Hindlimb muscle (tissue), 1 donor: ENCODE measurements around the gene MYG1. TPM values are rescaled to one million over a fixed set of nuclear protein-coding genes. Genes with fewer than 3 reads are reported as not detected.
"Not testable (repeated sequence)": the region's sequence is repeated elsewhere in the genome, so short reads cannot be mapped to it uniquely, and the experiment has no call there.

Experiments used
- DNase-seq: peaks from one replicate; pipeline ENCODE4 v3.0.0-alpha.2; 2013
- polyA plus RNA-seq: library from polyadenylated mRNA; unstranded; fragments of 120-200 nt; gene quantifications from one replicate; pipeline ENCODE4 v1.2.1, GENCODE V29; 2013; ENCODE audit not compliant: insufficient read length

Gene MYG1
- polyA plus RNA-seq, 1 donor, result 38.9 TPM

GRCh38 chr12:53286448-53286847, 13.0 kb upstream of the MYG1 start:
- no peak for DNase-seq

- peak; percentile 72 for DNase-seq
Observed at GRCh38 chr12:53287741-53288216, 11.7 kb upstream of the MYG1 start.

GRCh38 chr12:53288322-53288721, 11.2 kb upstream of the MYG1 start:
- DNase-seq, result no peak

GRCh38 chr12:53289891-53290290, 9.6 kb upstream of the MYG1 start:
- no peak for DNase-seq

- no peak for DNase-seq
Observed at GRCh38 chr12:53290661-53291060, 8.8 kb upstream of the MYG1 start.

GRCh38 chr12:53292426-53292825, 7.1 kb upstream of the MYG1 start:
- no peak for DNase-seq

GRCh38 chr12:53295070-53295890, 4.2 kb upstream of the MYG1 start, which contains the start of gene PFDN5:
Gene PFDN5 (plus strand): TSS chr12:53295542. CDS start chr12:53295568, 26 bp downstream.
- peak; percentile 94 for DNase-seq

GRCh38 chr12:53295891-53296219, 3.6 kb upstream of the MYG1 start:
- no peak for DNase-seq

GRCh38 chr12:53297106-53297505, 2.4 kb upstream of the MYG1 start:
- not testable (repeated sequence) for DNase-seq

- no peak for DNase-seq
Observed at GRCh38 chr12:53298164-53298563, 1.3 kb upstream of the MYG1 start.

- DNase-seq, result peak; percentile 54
Observed at GRCh38 chr12:53299101-53299453, 418 bp upstream of the MYG1 start.

GRCh38 chr12:53300187-53300586, 692 bp downstream of the MYG1 start:
- no peak for DNase-seq

GRCh38 chr12:53302903-53303302, 3.4 kb downstream of the MYG1 start:
- no peak for DNase-seq

GRCh38 chr12:53306826-53307225, 7.3 kb downstream of the MYG1 start:
- DNase-seq, result no peak

GRCh38 chr12:53308276-53308675, 8.8 kb downstream of the MYG1 start:
- DNase-seq, result no peak

GRCh38 chr12:53313996-53314395, 14.5 kb downstream of the MYG1 start:
- no peak for DNase-seq

- DNase-seq, result no peak
Observed at GRCh38 chr12:53320352-53321195, 21.1 kb downstream of the MYG1 start.

- no peak for DNase-seq
Observed at GRCh38 chr12:53324113-53324778, 24.8 kb downstream of the MYG1 start.

GRCh38 chr12:53324779-53325510, 25.4 kb downstream of the MYG1 start:
- peak; percentile 92 for DNase-seq

GRCh38 chr12:53325511-53326061, 26.1 kb downstream of the MYG1 start:
- DNase-seq, result no peak

- DNase-seq, result no peak
Observed at GRCh38 chr12:53326460-53327185, 27.1 kb downstream of the MYG1 start.
